Measurements from ENCODE around the gene TRAF5.
"Not testable (repeated sequence)": the region's sequence is repeated elsewhere in the genome, so short reads cannot be mapped to it uniquely, and the experiment has no call there.

The TRAF5 gene

DNA sequence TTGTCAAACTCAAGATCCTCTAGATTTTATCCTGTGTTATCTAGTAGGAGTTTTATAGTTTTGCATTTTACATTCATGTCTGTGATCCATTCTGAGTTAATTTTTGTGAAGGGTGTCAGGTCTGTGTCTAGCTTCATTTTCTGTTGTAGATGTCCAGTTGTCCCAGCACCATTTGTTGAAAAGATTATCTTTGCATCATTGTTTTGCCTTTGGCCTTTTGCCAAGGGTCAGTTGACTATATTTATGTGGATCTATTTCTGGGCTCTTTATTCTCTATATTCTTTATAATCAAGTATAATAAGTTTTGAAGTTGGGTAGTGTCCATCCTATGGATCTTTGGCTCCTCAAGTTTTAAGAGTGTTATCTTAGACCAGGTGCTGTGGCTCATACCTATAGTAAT lies 21.9 kb downstream of the TRAF5 start:
- DNase-seq: no peak

DNA sequence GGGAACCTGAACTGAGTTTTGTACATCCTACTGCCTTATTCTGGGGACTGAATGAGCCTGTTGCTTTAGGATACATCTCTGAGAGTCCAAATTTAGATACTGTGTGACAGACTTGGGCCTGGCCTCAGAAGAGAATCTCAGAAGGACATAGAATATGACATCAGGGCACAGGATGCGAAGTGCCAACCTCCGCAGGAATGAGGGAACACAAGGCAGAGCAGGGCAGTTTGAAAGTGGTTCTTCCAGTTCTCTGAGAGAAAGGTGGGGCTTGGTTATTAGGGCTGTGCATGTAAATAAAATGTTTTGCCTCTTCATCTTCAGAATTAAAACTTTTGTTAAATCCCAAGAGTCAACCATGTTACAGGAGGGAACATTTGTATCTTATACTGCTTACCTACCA lies 23.1 kb downstream of the TRAF5 start:
- no peak for DNase-seq

DNA sequence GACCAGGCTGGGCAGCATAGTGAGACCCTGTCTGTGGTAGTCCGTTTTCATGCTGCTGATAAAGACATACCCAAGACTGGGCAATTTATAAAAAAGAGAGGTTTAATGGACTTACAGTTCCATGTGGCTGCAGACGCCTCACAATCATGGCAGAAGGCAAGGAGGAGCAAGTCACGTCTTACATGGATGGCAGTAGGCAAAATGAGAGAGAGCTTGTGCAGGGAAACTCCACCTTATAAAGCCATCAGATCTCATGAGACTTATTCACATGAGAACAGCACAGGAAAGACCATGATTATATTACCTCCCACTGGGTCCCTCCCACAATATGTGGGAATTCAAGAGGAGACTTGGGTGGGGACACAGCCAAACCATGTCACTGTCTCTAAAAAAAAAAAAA lies 25.4 kb downstream of the TRAF5 start:
- not testable (repeated sequence) for DNase-seq

GRCh38 chr1:211352465-211352864 lies 25.8 kb downstream of the TRAF5 start:
- no peak for DNase-seq

- peak; percentile 14 for DNase-seq
Observed at GRCh38 chr1:211352985-211353515, 26.4 kb downstream of the TRAF5 start.

- DNase-seq: no peak
Observed at GRCh38 chr1:211353562-211354212, 27.1 kb downstream of the TRAF5 start.

DNA sequence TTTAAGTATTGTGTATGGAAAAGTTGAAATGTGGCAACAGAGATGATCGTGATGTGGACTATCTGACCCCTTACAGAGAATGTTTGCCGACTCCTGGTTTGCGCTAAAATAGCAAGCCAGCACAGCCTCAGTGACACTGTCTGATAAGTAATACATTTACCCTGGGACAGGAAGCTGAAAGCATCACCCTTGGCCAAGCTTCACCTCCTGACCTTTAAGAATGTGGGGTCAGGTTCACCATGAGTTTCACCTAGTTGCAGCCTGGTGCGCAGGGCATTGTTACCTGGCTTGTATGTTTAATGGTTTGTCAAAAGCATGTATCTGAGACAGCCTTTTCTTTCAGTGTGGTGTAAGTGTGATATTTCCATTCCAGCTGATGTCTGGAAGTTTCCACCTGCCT lies 29.2 kb downstream of the TRAF5 start:
- no peak for DNase-seq

DNA sequence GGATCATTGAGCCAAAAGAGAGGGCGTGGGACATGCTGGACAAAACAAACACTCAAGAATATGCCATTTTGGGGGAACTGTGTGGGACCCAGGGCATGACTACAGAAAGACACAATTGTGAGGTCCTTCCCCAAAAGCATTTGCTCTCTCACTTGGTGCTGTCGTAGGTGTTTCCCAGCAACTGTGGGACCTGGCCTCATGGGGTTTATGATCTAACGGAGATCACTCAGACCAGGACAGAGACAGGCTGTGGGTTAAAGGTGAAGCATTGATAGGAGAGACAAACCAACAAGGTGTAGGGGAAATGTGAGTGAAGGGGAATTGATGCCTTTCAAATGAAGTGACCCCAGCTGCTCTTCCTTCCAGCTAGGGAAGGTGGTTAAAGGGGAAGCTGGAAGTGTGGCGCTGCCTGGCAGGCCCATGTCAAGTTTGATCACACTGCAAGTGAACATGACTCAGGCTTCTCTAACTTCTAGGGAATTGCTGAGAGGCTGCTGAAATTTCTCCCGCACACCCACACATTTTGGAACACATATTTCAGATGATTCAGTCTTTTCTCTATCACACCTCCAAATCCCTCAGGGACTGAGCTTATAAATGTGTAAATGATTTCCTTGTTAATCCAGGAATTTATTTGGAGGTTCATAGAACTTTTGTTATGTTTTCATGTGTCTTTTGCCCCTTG lies 30.2 kb downstream of the TRAF5 start:
- peak; percentile 15 for DNase-seq

- DNase-seq: no peak
Observed at GRCh38 chr1:211358685-211359084, 32.1 kb downstream of the TRAF5 start.

GRCh38 chr1:211359876-211360275 lies 33.2 kb downstream of the TRAF5 start:
- no peak for DNase-seq

DNA sequence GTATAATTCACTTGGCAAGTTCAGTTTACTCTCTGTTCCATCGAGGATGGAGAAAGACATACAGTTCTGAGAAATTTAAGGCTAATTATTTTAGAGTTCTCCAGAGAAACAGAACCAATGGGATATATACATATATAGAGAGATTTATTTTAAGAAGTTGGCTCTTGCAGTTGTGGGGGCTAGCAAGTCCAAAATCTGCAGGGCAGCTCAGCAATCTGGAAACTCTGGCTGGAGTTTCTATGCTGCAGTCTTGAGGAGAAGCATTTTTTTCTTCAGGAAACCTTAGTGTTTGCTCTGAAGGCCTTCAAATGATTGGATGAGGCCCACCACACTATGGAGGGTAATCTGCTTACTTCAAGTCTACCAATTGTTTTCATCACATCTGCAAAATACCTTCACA lies 34.6 kb downstream of the TRAF5 start:
- no peak for DNase-seq

- no peak for DNase-seq
Observed at GRCh38 chr1:211369640-211370039, 43.0 kb downstream of the TRAF5 start.

DNA sequence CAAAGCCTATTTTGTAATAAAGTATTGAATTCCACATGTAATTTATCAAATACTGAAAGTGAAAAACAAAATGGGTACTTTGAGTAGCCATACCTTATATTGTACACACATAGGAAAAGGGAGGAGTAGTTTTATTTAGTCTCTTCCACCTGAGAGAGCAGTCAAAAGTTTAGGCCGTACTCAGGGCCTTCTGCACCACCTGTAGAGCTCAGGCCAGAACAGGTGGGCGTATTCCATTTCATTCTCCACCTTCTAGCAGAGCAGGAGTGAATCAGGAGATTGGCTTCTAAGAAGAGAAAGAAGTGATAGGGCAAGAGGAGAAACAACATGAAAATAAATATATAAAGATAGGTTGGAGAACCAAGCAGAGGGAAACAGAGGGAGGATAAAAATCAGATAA lies 44.0 kb downstream of the TRAF5 start:
- DNase-seq: no peak

- peak; percentile 31 for DNase-seq
Observed at GRCh38 chr1:211371406-211372105, 44.9 kb downstream of the TRAF5 start.

GRCh38 chr1:211372463-211372862 lies 45.8 kb downstream of the TRAF5 start:
- DNase-seq: no peak

DNA sequence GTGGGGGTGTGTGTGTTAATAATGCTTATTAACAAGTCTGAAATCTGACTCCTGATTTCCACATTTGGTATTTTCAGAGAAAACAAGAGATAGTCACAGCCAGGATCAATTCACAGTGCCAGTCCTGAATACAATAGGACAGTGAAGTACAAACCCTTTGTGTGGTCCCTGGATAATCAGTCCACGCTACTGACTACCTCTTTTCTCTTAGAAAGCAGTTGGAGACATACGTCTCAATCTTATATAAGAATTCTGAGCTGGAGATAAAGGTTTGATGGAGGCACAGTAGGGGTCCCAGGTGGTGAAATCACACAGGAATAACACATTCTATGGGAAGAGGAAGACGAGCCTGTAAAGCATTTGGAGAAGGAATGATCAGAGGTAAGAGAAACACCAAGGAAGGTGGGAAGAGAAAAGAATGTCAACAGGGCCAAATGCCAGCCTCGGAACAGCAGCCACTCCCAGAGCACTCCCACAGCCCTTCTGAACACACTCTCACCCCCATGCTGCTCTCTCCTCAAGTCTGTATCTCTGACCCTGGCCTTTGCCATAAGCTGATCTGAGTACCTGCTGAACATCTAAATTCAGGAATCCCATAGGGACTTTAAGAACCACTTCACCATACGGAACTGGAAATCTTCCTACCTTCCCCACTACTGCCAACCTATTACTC lies 48.6 kb downstream of the TRAF5 start:
- no peak for DNase-seq

- DNase-seq: no peak
Observed at GRCh38 chr1:211375949-211376348, 49.3 kb downstream of the TRAF5 start.

DNA sequence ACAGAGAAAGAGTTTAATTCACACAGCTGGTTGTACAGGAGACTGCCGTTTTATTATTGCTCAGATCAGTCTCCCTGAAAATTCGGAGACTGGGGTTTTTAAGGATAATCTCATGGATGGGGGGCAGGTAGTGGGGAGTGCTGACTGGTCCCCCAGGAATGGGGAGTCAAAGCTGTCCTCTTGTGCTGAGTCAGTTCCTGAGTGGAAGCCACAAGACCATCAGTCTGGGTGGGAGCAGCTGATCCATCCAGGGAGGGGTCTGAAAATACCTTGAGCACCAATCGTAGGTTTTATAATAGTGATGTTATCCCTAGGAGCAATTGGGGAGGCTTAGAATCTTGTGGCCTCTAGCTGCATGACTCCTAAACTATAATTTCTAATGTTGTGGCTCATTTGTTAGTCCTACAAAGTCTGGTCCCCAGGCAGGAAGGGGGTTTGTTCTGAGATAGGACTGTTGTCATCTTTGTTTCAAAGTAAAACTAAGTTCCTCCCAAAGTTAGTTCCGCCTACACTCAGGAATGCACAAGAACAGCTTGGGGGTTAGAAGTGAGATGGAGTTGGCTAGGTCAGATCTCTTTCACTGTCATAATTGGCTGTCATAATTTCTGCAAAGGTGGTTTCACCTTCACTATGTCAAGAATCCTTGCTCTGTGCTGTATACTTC lies 50.3 kb downstream of the TRAF5 start:
- DNase-seq: no peak

GRCh38 chr1:211377539-211378450 lies 51.2 kb downstream of the TRAF5 start:
- no peak for DNase-seq

GRCh38 chr1:211378844-211379243 lies 52.2 kb downstream of the TRAF5 start:
- DNase-seq: peak; percentile 57

DNA sequence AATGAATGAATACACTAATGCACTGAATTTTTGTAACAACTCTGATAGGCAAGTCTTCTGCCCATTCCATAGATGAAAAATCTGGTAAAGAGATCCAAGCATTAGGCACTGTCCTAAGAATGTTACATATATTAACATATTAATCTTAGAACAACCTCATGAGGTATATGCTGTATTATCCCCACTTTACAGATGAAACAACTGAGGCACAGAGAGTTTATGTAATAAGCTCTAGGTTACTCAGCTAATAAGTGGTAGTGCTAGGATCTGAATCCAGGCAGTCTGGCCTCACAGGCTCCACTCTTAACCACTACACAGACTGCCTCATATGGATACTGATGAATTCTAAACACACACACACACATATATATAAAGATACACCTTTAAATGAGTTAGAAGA lies 52.8 kb downstream of the TRAF5 start:
- DNase-seq: no peak

Data from fibroblast of skin of scalp (primary cell).